Testis (tissue), 3 donors: ENCODE results near the gene RCCD1. TPM values are rescaled to one million over a fixed set of nuclear protein-coding genes. Genes with fewer than 3 reads are reported as not detected.

Source experiments
- DNase-seq: peaks from one replicate; pipeline ENCODE4 v3.0.0-alpha.2; 2019
- H3K27ac ChIP-seq, 2 donors: fragments of 200-600 bp; sonication (generic); one replicate each; pipeline ENCODE4 v1.5.1; 2019
- H3K27me3 ChIP-seq: fragments of 200-600 bp; sonication (generic); one replicate; pipeline ENCODE4 v1.5.1; 2019
- H3K36me3 ChIP-seq: fragments of 200-600 bp; sonication (generic); one replicate; pipeline ENCODE4 v1.5.1; 2017; ENCODE audit warnings: low read depth; ENCODE audit errors: missing control alignments
- H3K4me1 ChIP-seq: fragments of 200-600 bp; sonication (generic); one replicate; pipeline ENCODE4 v1.5.1; 2019
- H3K4me3 ChIP-seq, 2 donors: fragments of 200-600 bp; sonication (generic); one replicate each; pipeline ENCODE4 v1.5.1; 2017 to 2019
- H3K9me3 ChIP-seq: fragments of 200-600 bp; sonication (generic); one replicate; pipeline ENCODE4 v1.5.1; 2017
- POLR2A ChIP-seq: fragments of 450-650 bp; IDR thresholded peaks from one replicate; pipeline ENCODE4 v1.6.1; 2017; ENCODE audit warnings: antibody characterized with exemption, mild to moderate bottlenecking, moderate library complexity
- WGBS, 2 donors: methylation state at CpG; one replicate each; pipeline ENCODE4 v1.1.5; 2018; 5-methylcytosine and 5-hydroxymethylcytosine counted together
- intact Hi-C: fragments of 100-400 bp; cut with DNase I; formaldehyde crosslinking; loops from one replicate; pipeline ENCODE4 v1.15.1; 2023; ENCODE audit warnings: low total_unique reads
- polyA plus RNA-seq: library from polyadenylated mRNA; stranded (reverse); fragments of 350-450 nt; fragmentation: Illumina TruSeq; extraction: RNeasy Lipid Tissue Mini Kit (QIAGEN cat#74804); gene quantifications from one replicate; pipeline ENCODE4 v1.2.3, GENCODE V29; 2014; ENCODE audit warnings: low read depth, low replicate concordance; ENCODE audit not compliant: insufficient read depth
- total RNA-seq, 2 donors: library from RNA; depleted of rRNA; stranded (reverse); fragments of >200 nt; gene quantifications; one replicate each; pipeline ENCODE4 v1.2.3, GENCODE V29; 2016
- TF ChIP-seq, protein P1 (sequence below), 3 experiments: fragments of 450-650 bp in 2 of 3; fragments of 200-600 bp in 1 of 3; sonication (generic) in 1 of 3; IDR thresholded peaks; one replicate each; pipeline ENCODE4 v1.5.1; 2016 to 2019; ENCODE audit warnings: antibody characterized with exemption in 3 of 3, mild to moderate bottlenecking in 2 of 3, moderate library complexity in 1 of 3

Gene RCCD1
- total and polyA plus RNA-seq, 3 donors from 2014 or later = 17.5 to 21.1 (median 17.5) TPM

DNA sequence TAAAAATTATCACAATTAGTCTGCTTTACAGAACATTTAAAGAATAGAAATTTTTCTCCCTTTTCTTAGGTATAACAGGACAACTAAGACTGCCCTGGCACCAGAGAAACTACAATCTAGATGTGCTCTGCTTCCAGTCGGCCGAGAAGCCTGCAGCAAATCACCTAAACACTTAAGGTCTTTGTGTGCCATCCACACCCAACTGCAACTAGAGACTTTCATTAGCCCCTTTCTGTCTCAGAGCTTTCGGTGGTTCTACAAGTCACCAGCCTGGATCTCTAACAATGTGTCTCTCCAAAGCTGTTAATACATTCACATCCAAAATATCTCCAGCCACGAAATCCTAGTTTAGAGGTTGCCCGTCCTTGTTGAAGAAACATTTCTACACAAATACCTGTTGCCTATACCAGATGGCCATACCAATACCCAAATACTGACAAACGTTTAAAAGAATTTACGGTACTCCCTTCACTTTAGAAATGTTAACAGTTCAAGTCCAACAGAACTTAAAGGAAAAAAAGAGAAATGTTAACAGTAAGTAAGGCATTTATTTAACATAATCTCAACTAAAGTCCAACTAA lies 33.0 kb downstream of the RCCD1 start:
- Histone ChIP-seq H3K36me3 (no peaks in the 10 kb centered on the region), H3K27me3 (no peaks in the 10 kb centered on the region), H3K9me3 (no peaks in the 10 kb centered on the region), H3K4me3 (no peak overlapping the region), H3K27ac (no peak overlapping the region), H3K4me1 (no peaks in the 10 kb centered on the region)
- TF ChIP-seq, protein P1, sequence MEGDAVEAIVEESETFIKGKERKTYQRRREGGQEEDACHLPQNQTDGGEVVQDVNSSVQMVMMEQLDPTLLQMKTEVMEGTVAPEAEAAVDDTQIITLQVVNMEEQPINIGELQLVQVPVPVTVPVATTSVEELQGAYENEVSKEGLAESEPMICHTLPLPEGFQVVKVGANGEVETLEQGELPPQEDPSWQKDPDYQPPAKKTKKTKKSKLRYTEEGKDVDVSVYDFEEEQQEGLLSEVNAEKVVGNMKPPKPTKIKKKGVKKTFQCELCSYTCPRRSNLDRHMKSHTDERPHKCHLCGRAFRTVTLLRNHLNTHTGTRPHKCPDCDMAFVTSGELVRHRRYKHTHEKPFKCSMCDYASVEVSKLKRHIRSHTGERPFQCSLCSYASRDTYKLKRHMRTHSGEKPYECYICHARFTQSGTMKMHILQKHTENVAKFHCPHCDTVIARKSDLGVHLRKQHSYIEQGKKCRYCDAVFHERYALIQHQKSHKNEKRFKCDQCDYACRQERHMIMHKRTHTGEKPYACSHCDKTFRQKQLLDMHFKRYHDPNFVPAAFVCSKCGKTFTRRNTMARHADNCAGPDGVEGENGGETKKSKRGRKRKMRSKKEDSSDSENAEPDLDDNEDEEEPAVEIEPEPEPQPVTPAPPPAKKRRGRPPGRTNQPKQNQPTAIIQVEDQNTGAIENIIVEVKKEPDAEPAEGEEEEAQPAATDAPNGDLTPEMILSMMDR (IDR thresholded peaks at IDR 0.05) = no peak
- TF ChIP-seq POLR2A = no peak
- intact Hi-C loops = no loop called here
- 75 to 85% methylated on average over 7 of the region's 7 CpGs for WGBS, 2 donors
- no peak for DNase-seq

DNA sequence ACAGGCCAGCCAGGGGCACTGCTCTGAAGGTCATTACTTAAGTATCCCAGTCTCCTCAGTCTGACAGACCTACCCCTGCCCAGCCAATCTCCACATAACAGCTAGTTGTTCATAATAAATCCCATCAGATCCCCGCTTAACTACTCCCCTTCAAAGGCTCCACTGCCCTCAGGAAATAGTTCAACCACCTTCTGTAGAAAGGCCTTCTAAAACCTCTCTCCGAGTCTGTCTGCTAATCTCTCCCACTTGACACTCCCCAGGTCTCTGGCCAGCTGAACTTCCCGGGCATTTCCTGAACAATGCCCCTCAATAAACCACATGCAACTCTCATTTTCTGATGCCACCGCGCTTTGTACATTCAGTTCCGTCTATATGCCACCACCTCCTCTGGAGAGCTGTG lies 33.6 kb downstream of the RCCD1 start:
- no peak for DNase-seq
- TF ChIP-seq, protein P1 (IDR thresholded peaks at IDR 0.05) = no peak
- TF ChIP-seq POLR2A = no peak
- Histone ChIP-seq H3K4me1 (peaks cover under 1% of the 10 kb centered on the region), H3K36me3 (no peaks in the 10 kb centered on the region), H3K27ac (no peak overlapping the region), H3K27me3 (no peaks in the 10 kb centered on the region), H3K4me3 (no peak overlapping the region), H3K9me3 (no peaks in the 10 kb centered on the region)
- intact Hi-C loops = no loop called here
- 58 to 74% methylated on average over 6 of the region's 6 CpGs for WGBS, 2 donors

DNA sequence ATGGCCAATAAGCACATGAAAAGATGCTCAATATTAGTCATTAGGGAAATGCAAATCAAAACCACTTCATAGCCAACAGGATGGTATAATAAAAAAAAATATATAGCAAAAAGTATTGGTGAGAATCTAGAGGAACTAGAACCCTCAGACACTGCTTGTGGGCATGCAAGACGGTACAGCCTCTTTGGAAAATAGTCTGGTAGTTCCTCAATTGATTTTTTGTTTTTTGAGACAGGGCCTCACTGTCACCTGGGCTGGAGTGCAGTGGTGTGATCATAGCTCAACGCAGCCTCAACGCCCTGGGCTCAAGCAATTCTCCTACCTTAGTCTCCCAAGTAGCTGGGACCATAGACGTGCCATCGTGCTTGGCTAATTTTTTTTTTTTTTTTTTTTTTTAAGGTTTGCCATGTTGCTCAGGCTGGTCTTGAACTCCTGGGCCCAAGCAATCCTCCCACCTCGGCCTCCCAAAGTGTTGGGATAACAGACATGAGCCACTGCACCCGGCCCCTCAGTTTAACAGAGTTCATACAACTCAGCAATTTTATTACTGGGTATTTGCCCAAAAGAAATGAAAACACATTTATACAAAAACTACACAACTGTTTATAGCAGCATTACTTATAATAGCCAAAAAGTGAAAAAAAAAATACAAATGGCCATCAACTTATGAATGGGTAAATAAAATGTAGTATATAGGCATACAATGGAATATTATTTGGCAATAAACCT lies 34.5 kb downstream of the RCCD1 start:
- intact Hi-C loops = no loop called here
- TF ChIP-seq, protein P1 (IDR thresholded peaks at IDR 0.05) = no peak
- TF ChIP-seq POLR2A = no peak
- Histone ChIP-seq H3K27me3 (no peaks in the 10 kb centered on the region), H3K9me3 (no peaks in the 10 kb centered on the region), H3K4me3 (no peak overlapping the region), H3K27ac (no peak overlapping the region), H3K4me1 (peaks cover 4% of the 10 kb centered on the region), H3K36me3 (no peaks in the 10 kb centered on the region)
- DNase-seq = no peak
- 83 to 94% methylated on average over 7 of the region's 7 CpGs for WGBS, 2 donors

DNA sequence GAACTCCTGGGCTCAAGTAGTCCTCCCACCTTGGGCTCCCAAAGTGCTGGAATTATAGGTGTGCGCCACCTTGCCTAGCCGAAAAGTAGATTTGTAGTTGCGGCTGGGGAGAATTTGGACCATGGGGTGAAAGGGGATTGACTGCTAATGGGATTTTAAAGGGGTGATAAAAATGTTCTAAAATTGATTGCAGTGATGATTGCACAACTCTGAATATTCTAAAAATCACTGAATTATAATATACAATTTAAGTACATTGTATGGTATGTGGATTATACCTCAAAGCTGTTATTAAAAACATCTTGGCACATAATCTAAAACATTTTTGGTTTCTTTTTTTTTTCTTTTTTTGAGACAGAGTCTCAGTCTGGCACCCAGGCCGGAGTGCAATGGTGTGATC lies 35.8 kb downstream of the RCCD1 start:
- H3K4me1 ChIP-seq = peaks cover 7% of the 10 kb centered on the region
- H3K27me3 ChIP-seq = no peaks in the 10 kb centered on the region
- no peaks in the 10 kb centered on the region for H3K36me3 ChIP-seq
- WGBS, 2 donors = 91 to 98% methylated on average over 4 of the region's 4 CpGs
- H3K9me3 ChIP-seq = no peaks in the 10 kb centered on the region
- H3K4me3 ChIP-seq = no peak overlapping the region
- DNase-seq = no peak
- intact Hi-C loops = no loop called here
- TF ChIP-seq, protein P1 (IDR thresholded peaks at IDR 0.05) = no peak
- TF ChIP-seq POLR2A = no peak
- H3K27ac ChIP-seq = no peak overlapping the region
